Vagina (tissue), 2 donors: ENCODE data around the gene SOHLH1.

Experiments used
- POLR2AphosphoS5 ChIP-seq, 2 donors: sonication (generic); formaldehyde crosslinking; IDR thresholded peaks; one replicate each; pipeline ENCODE4 v1.9.0; 2017; ENCODE audit warnings: antibody characterized with exemption in 2 of 2, mild to moderate bottlenecking in 2 of 2, low read depth in 1 of 2; ENCODE audit not compliant: insufficient read depth in 1 of 2
- TF ChIP-seq, protein P1 (sequence below), 3 experiments: fragments of 450-650 bp in 2 of 3; fragments of 200-600 bp in 1 of 3; sonication (generic) in 1 of 3; IDR thresholded peaks; one replicate each; pipeline ENCODE4 v1.5.1; 2017 to 2019; ENCODE audit warnings: antibody characterized with exemption in 3 of 3, mild to moderate bottlenecking in 2 of 3, moderate library complexity in 2 of 3

DNA sequence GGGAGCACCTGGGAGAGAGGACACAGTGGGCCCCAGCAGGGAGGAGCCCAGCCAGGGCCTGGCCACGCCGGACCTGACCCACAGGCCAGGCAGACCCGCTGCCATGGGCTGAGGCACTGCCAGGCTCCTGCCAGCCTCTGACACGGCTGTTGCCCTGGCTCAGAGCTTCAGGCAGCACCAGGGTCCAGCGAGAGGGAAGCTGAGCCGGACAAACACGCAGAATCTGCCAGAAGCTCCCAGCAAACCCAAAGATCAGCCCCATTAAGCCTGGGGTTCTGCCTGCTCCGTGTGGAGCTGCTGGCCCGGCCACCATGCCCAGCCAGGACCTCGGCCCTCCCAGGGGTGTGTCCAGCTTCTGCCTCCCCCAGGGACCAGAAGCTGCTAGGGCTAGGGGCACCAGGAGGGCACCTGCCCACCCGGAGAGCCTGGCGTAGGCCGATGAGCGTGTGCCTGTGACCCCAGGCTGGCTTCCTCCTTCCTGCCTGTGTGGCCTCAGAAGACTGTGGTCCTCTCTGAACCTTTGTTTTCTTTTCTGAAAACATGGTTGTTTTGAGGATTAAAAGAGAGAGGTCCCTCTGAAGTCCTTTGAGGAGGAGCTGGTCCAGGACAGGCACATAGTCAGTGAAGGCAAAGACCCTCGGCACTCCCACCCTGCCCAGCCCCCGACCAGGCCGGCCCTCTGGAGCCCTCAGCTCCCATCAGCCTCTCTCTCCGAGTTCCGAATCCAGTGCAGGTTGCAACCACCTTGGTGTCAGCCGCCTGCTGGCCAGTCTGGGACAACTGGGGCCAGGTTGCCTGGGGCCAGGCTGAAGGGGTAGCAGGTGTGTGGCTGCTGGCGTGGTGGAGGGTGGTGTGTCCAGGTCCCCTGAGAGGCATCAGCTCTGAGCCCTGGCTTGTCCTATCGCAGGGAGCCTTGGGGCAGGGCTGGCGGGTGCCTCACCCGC lies 42.3 kb upstream of the SOHLH1 start:
- TF ChIP-seq, protein P1, sequence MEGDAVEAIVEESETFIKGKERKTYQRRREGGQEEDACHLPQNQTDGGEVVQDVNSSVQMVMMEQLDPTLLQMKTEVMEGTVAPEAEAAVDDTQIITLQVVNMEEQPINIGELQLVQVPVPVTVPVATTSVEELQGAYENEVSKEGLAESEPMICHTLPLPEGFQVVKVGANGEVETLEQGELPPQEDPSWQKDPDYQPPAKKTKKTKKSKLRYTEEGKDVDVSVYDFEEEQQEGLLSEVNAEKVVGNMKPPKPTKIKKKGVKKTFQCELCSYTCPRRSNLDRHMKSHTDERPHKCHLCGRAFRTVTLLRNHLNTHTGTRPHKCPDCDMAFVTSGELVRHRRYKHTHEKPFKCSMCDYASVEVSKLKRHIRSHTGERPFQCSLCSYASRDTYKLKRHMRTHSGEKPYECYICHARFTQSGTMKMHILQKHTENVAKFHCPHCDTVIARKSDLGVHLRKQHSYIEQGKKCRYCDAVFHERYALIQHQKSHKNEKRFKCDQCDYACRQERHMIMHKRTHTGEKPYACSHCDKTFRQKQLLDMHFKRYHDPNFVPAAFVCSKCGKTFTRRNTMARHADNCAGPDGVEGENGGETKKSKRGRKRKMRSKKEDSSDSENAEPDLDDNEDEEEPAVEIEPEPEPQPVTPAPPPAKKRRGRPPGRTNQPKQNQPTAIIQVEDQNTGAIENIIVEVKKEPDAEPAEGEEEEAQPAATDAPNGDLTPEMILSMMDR (IDR thresholded peaks at IDR 0.05): no peak
- no peak for TF ChIP-seq POLR2AphosphoS5 (IDR thresholded peaks at IDR 0.05; ENCODE audit: insufficient read depth in 1 of 2, low read depth in 1 of 2)
